HepG2 (cell line): ENCODE measurements around the gene ADAMTS13. TPM values are rescaled to one million over a fixed set of nuclear protein-coding genes. Genes with fewer than 3 reads are reported as not detected.

ENCODE experiments used
- FIP1L1 ChIP-seq: fragments of 200-400 bp; formaldehyde crosslinking; IDR thresholded peaks from 2 replicates; pipeline ENCODE4 v1.6.1; 2018; ENCODE audit warnings: low read depth, mild to moderate bottlenecking, low read length, moderate library complexity, borderline replicate concordance; ENCODE audit not compliant: insufficient read depth
- FOXC1 ChIP-seq: sonication (generic); formaldehyde crosslinking; IDR thresholded peaks from 2 replicates; pipeline ENCODE4 v1.8.0; 2022; ENCODE audit warnings: mild to moderate bottlenecking, missing genetic modification reagents, borderline replicate concordance
- GATAD2A ChIP-seq: IDR thresholded peaks from 2 replicates; pipeline ENCODE4 v1.6.1; 2016
- GLI4 ChIP-seq: sonication (generic); formaldehyde crosslinking; IDR thresholded peaks from 2 replicates; pipeline ENCODE4 v1.5.1; 2020; ENCODE audit warnings: missing genetic modification reagents, mild to moderate bottlenecking, moderate library complexity, borderline replicate concordance
- GTF2F1 ChIP-seq: fragments of 150-350 bp; IDR thresholded peaks from 2 replicates; pipeline ENCODE4 v1.6.1; 2014; ENCODE audit warnings: low read length
- GZF1 ChIP-seq: sonication (generic); formaldehyde crosslinking; IDR thresholded peaks from 2 replicates; pipeline ENCODE4 v1.5.1; 2020; ENCODE audit warnings: mild to moderate bottlenecking, missing genetic modification reagents
- HOXA3 ChIP-seq: sonication (generic); formaldehyde crosslinking; IDR thresholded peaks from 2 replicates; pipeline ENCODE4 v1.5.0; 2020; ENCODE audit warnings: missing genetic modification reagents
- PAWR ChIP-seq: sonication (generic); formaldehyde crosslinking; IDR thresholded peaks from 2 replicates; pipeline ENCODE4 v1.4.0; 2020; ENCODE audit warnings: missing genetic modification reagents, mild to moderate bottlenecking, borderline replicate concordance
- POLR2AphosphoS5 ChIP-seq: IDR thresholded peaks from 2 replicates; pipeline ENCODE4 v1.6.1; 2012; ENCODE audit warnings: low read depth, low read length
- SATB2 ChIP-seq: sonication (generic); formaldehyde crosslinking; IDR thresholded peaks from 2 replicates; pipeline ENCODE4 v1.5.0; 2020; ENCODE audit warnings: missing genetic modification reagents
- SIX1 ChIP-seq: sonication (generic); formaldehyde crosslinking; IDR thresholded peaks from 2 replicates; pipeline ENCODE4 v1.4.0; 2020; ENCODE audit warnings: missing genetic modification reagents, borderline replicate concordance
- SNRNP70 ChIP-seq: fragments of 200-400 bp; formaldehyde crosslinking; IDR thresholded peaks from 2 replicates; pipeline ENCODE4 v1.6.1; 2017; ENCODE audit warnings: mild to moderate bottlenecking, low read depth, low read length, moderate library complexity
- XBP1 ChIP-seq: sonication (generic); formaldehyde crosslinking; IDR thresholded peaks from 2 replicates; pipeline ENCODE4 v1.5.0; 2020; ENCODE audit warnings: missing genetic modification reagents
- ZKSCAN5 ChIP-seq: sonication (generic); formaldehyde crosslinking; IDR thresholded peaks from 2 replicates; pipeline ENCODE4 v1.5.1; 2020; ENCODE audit warnings: mild to moderate bottlenecking, missing genetic modification reagents
- ZNF230 ChIP-seq: sonication (generic); formaldehyde crosslinking; IDR thresholded peaks from 2 replicates; pipeline ENCODE4 v1.4.0; 2020; ENCODE audit warnings: mild to moderate bottlenecking, missing genetic modification reagents
- ZNF292 ChIP-seq: sonication (generic); formaldehyde crosslinking; IDR thresholded peaks from 2 replicates; pipeline ENCODE4 v1.8.1; 2022; ENCODE audit warnings: mild to moderate bottlenecking, low read depth, missing genetic modification reagents, borderline replicate concordance
- polyA plus RNA-seq, 8 experiments: library from polyadenylated mRNA; depleted of rRNA in 3 of 8; stranded (reverse) in 7 of 8; unstranded in 1 of 8; fragments of >200 nt; fragmentation: Illumina TruSeq in 4 of 8; extraction: Trizol in 4 of 8; gene quantifications; 2 replicates each; pipeline versions ENCODE4 v1.2.1 to v1.2.3, GENCODE V29; 2011 to 2016; ENCODE audit warnings: low read depth in 4 of 8, missing spikeins in 1 of 8, mixed read lengths in 1 of 8; ENCODE audit not compliant: insufficient read depth in 1 of 8
- total RNA-seq, 5 experiments: library from RNA; depleted of rRNA; stranded (reverse); fragments of >200 nt; fragmentation: Illumina TruSeq; extraction: Trizol; gene quantifications; 2 replicates each; pipeline ENCODE4 v1.2.3, GENCODE V29; 2016; ENCODE audit warnings: low read depth in 1 of 5
- TF ChIP-seq, protein P1 (sequence below), 2 experiments: IDR thresholded peaks; 2 replicates each; pipeline ENCODE4 v1.6.1; 2011 to 2012; ENCODE audit warnings: low read length in 2 of 2, borderline replicate concordance in 1 of 2, low read depth in 1 of 2, mild to moderate bottlenecking in 1 of 2, moderate library complexity in 1 of 2
- TF ChIP-seq, protein P2 (sequence below): sonication (generic); formaldehyde crosslinking; IDR thresholded peaks from 2 replicates; pipeline ENCODE4 v1.8.1; 2023; ENCODE audit warnings: mild to moderate bottlenecking, inconsistent platforms, moderate library complexity, missing genetic modification reagents, borderline replicate concordance
- TF ChIP-seq, protein P3 (sequence below): sonication (generic); formaldehyde crosslinking; IDR thresholded peaks from 2 replicates; pipeline ENCODE4; 2020; ENCODE audit warnings: missing genetic modification reagents, mild to moderate bottlenecking, borderline replicate concordance
- TF ChIP-seq, protein P4 (sequence below): sonication (generic); formaldehyde crosslinking; IDR thresholded peaks from 2 replicates; pipeline ENCODE4 v1.4.0; 2020; ENCODE audit warnings: missing genetic modification reagents

ADAMTS13 gene
- total and polyA plus RNA-seq, 2 of the 13 experiments (the other 11 are each of a cell fraction or from before 2014, with no cell fraction given): 0.91 to 4.5 TPM

DNA sequence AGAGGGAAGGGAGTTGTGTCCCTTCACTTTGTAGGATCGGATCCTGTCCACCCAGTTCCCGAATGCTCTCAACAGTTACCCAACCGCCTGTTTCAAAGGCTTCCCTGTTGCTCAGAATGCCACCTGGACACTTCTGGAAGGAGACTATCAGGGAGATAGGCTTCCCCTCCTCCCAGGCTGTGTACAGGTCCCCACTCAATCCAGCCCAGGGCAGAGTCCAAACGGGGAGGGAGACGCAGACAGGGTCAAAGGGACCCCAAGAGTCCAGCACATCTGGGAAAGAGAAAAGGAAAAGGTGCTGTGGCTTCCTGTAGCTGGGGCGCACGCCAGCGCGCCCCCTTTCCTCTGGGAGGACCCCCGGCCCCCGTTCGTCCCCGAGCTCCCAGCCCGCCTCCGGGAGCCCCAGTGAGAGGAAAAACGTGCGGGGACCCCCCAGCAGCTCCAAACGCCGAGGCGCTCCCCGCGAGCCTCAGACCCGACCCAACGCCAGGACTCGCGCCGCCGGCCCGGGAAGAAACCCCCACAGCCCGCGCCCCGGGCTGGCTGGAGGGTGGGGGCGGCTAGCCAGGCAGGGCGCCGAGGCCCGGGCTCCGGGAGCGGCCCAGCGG is 46.9 kb upstream of the ADAMTS13 start (continued):
- TF ChIP-seq, protein P1, sequence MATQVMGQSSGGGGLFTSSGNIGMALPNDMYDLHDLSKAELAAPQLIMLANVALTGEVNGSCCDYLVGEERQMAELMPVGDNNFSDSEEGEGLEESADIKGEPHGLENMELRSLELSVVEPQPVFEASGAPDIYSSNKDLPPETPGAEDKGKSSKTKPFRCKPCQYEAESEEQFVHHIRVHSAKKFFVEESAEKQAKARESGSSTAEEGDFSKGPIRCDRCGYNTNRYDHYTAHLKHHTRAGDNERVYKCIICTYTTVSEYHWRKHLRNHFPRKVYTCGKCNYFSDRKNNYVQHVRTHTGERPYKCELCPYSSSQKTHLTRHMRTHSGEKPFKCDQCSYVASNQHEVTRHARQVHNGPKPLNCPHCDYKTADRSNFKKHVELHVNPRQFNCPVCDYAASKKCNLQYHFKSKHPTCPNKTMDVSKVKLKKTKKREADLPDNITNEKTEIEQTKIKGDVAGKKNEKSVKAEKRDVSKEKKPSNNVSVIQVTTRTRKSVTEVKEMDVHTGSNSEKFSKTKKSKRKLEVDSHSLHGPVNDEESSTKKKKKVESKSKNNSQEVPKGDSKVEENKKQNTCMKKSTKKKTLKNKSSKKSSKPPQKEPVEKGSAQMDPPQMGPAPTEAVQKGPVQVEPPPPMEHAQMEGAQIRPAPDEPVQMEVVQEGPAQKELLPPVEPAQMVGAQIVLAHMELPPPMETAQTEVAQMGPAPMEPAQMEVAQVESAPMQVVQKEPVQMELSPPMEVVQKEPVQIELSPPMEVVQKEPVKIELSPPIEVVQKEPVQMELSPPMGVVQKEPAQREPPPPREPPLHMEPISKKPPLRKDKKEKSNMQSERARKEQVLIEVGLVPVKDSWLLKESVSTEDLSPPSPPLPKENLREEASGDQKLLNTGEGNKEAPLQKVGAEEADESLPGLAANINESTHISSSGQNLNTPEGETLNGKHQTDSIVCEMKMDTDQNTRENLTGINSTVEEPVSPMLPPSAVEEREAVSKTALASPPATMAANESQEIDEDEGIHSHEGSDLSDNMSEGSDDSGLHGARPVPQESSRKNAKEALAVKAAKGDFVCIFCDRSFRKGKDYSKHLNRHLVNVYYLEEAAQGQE (IDR thresholded peaks at IDR 0.05; ENCODE audit: borderline replicate concordance in 1 of 2, low read depth in 1 of 2, low read length in 2 of 2): 0 out of 4 replicates have a peak, but pooled peaks of 1 of the 2 experiments have one; percentile 30
- TF ChIP-seq ZKSCAN5 (CRISPR knock-in tag) (no peak), FOXC1 (CRISPR knock-in tag) (peak; percentile 51; the same call in 1 of the 2 replicates), SNRNP70 (no peak), ZNF230 (CRISPR knock-in tag) (no peak), ZNF292 (CRISPR knock-in tag) (no peak), HOXA3 (peak; percentile 50; the same call in 1 of the 2 replicates), POLR2AphosphoS5 (peak; percentile 69), SIX1 (CRISPR knock-in tag) (no peak), XBP1 (no peak), GZF1 (CRISPR knock-in tag) (no peak), GATAD2A (CRISPR knock-in tag) (0 out of 2 replicates have a peak, but pooled peaks have one; percentile 20), GLI4 (CRISPR knock-in tag) (no peak), SATB2 (CRISPR knock-in tag) (0 out of 2 replicates have a peak, but pooled peaks have one; percentile 40), PAWR (no peak), FIP1L1 (no peak), GTF2F1 (no peak)
- TF ChIP-seq, protein P2, sequence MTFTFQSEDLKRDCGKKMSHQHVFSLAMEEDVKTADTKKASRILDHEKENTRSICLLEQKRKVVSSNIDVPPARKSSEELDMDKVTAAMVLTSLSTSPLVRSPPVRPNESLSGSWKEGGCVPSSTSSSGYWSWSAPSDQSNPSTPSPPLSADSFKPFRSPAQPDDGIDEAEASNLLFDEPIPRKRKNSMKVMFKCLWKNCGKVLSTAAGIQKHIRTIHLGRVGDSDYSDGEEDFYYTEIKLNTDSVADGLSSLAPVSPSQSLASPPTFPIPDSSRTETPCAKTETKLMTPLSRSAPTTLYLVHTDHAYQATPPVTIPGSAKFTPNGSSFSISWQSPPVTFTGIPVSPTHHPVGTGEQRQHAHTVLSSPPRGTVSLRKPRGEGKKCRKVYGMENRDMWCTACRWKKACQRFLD (CRISPR knock-in tag): no peak
- TF ChIP-seq, protein P3, sequence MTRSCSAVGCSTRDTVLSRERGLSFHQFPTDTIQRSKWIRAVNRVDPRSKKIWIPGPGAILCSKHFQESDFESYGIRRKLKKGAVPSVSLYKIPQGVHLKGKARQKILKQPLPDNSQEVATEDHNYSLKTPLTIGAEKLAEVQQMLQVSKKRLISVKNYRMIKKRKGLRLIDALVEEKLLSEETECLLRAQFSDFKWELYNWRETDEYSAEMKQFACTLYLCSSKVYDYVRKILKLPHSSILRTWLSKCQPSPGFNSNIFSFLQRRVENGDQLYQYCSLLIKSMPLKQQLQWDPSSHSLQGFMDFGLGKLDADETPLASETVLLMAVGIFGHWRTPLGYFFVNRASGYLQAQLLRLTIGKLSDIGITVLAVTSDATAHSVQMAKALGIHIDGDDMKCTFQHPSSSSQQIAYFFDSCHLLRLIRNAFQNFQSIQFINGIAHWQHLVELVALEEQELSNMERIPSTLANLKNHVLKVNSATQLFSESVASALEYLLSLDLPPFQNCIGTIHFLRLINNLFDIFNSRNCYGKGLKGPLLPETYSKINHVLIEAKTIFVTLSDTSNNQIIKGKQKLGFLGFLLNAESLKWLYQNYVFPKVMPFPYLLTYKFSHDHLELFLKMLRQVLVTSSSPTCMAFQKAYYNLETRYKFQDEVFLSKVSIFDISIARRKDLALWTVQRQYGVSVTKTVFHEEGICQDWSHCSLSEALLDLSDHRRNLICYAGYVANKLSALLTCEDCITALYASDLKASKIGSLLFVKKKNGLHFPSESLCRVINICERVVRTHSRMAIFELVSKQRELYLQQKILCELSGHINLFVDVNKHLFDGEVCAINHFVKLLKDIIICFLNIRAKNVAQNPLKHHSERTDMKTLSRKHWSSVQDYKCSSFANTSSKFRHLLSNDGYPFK (CRISPR knock-in tag): no peak
- TF ChIP-seq, protein P4, sequence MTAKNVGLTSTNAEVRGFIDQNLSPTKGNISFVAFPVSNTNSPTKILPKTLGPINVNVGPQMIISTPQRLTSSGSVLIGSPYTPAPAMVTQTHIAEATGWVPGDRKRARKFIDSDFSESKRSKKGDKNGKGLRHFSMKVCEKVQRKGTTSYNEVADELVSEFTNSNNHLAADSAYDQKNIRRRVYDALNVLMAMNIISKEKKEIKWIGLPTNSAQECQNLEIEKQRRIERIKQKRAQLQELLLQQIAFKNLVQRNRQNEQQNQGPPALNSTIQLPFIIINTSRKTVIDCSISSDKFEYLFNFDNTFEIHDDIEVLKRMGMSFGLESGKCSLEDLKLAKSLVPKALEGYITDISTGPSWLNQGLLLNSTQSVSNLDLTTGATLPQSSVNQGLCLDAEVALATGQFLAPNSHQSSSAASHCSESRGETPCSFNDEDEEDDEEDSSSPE (CRISPR knock-in tag): 0 out of 2 replicates have a peak, but pooled peaks have one; percentile 2
